Measurements from ENCODE around the gene NAP1L1.

NAP1L1 gene

DNA sequence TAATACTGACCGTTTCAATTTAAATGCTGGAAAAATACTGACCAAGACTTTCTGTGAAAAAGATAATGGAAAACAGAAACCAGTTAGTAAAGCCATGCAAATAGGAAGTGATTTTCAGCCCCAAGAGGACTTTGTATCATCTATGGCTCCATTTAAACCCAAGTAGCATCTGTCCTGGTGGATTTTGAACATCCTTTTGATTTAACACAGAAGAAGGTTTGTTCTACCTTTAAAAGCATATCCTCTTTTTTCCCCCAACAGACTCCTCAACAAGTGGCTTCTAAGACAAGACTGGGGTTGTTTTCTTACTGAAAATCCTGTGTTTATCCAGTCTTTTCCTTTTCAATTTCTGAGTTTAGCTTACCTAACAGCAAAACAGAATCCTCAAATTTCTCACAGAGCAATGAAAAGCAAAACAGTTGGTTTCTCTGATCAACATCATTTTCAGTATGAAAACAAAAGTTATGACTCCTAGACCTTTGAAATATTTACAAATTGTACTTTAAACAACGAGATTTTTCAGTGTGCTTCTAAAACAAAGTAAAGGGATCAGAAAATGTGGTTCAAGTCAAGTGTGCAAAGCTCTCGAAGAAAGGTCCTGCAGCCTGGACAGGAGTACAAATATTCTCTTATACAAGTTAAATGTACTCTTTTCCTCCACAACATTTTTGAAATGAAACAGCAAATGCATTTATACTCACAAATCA, 55.8 kb downstream of the NAP1L1 start:
- H3K4me3 ChIP-seq (ENCODE audit: low read length) = peak overlapping the region; percentile 99
- TF ChIP-seq, protein P1, sequence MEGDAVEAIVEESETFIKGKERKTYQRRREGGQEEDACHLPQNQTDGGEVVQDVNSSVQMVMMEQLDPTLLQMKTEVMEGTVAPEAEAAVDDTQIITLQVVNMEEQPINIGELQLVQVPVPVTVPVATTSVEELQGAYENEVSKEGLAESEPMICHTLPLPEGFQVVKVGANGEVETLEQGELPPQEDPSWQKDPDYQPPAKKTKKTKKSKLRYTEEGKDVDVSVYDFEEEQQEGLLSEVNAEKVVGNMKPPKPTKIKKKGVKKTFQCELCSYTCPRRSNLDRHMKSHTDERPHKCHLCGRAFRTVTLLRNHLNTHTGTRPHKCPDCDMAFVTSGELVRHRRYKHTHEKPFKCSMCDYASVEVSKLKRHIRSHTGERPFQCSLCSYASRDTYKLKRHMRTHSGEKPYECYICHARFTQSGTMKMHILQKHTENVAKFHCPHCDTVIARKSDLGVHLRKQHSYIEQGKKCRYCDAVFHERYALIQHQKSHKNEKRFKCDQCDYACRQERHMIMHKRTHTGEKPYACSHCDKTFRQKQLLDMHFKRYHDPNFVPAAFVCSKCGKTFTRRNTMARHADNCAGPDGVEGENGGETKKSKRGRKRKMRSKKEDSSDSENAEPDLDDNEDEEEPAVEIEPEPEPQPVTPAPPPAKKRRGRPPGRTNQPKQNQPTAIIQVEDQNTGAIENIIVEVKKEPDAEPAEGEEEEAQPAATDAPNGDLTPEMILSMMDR (conservative IDR thresholded peaks at IDR 0.05; ENCODE audit: low read depth, low read length) = no peak
- DNase-seq (ENCODE audit: low read depth) = no peak

DNA sequence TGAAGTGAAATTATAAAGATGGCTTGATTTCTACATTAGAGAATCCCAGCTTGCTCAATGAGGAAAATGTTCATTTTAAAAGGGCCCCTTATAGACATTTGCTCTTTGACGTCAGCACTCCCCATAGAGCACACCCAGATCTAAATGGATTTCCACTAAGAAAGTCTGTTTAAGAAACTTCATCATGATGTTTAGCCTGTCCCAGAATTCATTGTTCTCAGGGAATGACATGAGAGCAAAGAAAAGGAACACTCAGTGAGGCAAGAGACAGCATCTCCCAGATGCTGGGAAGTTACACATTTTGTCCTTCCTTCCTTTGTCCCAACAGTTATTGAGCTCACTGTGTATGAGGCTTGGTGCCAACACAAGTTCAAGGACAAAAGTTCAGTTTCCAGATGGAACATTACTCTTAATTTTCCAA, 57.8 kb downstream of the NAP1L1 start:
- TF ChIP-seq, protein P1 (conservative IDR thresholded peaks at IDR 0.05; ENCODE audit: low read depth, low read length) = no peak
- DNase-seq (ENCODE audit: low read depth) = no peak
- H3K4me3 ChIP-seq (ENCODE audit: low read length) = no peak overlapping the region

DNA sequence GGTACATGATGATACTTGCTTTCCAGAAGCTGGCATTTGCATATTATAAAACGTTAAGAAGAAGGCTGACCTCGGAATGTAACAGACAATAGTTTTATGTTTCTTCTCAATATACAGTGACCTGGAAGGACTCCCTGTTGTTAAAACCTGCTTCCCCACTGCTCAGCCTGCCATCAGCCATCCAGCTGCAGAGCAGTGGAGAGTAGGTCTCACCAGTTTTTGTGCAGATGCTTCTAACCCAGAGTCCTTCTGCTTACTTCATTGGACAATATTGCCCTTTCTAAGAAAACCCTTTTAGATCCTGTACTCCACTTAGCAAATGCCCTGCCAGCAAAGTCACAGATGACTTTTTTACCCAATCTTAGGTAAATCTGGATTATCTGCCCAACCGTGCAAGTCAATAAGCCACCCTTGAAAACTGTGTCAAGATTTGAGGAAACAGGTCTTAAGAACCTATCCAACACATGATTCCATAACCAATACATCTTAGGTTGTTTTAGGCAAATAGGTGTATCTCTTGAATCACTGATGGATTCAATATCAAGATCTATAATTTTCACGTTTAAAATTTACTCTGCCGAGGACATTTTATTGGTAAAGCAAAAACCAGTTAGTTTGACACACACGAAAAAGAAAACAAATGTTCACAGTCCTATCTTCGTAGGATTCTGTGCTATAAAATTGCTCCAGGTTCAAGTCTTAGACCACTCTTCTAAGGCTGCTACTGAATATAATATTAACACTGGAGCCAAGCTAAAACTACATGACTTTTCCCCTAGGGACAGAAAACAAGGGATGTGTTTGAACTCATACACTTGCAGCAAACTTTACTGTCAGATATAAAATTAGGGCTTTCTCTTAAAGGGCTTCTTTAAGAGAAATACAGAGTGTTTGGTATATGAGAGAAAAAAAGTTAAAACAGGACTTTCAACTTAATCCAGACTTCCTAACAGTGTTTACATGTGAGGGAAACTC, 58.6 kb downstream of the NAP1L1 start:
- TF ChIP-seq, protein P1 (conservative IDR thresholded peaks at IDR 0.05; ENCODE audit: low read depth, low read length) = no peak
- no peak for DNase-seq (ENCODE audit: low read depth)
- H3K4me3 ChIP-seq (ENCODE audit: low read length) = no peak overlapping the region

DNA sequence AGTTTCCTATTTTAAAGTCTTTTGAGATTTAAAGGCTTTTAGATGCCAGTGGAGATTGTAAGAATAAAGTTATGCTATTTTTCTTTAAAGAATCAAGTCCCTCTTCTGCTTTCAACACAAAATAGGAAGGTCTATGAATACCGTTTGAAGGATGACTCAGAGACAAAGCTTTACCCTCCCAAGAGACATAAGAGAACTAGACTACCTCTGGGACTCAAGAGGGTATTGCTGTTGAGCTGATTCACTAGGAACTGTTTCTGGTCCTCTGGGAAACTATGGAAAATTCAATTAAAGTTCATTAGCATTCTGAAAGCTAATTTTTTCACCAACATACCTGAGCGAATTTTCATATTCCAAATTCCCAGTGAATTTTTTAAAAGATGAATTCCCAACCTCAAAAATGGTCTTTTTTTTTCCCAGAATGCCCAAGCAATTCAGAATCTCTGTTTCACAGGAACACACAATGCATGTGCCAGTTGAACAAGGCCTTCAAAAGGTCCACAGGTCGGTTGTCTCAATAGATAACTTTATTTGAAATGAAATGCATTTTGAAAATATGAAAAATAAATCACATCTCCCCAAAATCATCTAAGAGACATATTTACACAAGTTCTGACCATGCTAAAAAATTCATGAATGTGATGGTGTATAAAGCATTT, 59.4 kb downstream of the NAP1L1 start:
- DNase-seq (ENCODE audit: low read depth) = no peak

DNA sequence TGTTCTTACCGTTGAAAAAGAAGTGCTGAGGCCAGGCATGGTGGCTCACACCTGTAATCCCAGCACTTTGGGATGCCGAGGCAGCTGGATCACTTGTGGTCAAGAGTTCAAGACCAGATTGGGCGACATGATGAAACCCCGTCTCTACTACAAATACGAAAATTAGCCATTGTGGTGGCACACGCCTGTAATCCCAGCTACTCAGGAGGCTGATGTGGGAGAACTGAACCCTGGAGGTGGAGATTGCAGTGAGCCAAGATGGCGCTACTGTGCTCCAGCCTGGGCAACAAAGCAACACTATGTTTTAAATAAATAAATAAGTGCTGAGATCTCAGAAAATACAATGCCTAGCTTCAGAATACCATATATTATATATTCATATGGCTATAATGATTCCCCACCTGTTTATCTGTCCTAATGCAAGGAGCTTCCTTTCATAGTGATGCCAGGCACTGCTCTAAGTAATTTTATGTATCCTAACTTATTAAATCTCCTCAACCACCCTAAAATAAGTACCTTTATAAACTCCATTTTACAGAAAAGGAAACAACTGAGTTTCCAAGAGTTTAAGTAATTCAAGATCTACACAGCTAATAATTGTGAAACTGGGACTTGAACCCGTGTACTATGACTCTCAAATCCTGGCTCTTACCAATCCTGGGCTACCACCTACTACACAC, 60.2 kb downstream of the NAP1L1 start:
- DNase-seq (ENCODE audit: low read depth) = no peak
- TF ChIP-seq, protein P1 (conservative IDR thresholded peaks at IDR 0.05; ENCODE audit: low read depth, low read length) = no peak
- H3K4me3 ChIP-seq (ENCODE audit: low read length) = no peak overlapping the region

More for the DNA sequence above, 59.4 kb downstream of the NAP1L1 start:
- TF ChIP-seq, protein P1 (conservative IDR thresholded peaks at IDR 0.05; ENCODE audit: low read depth, low read length) = no peak
- no peak overlapping the region for H3K4me3 ChIP-seq (ENCODE audit: low read length)

DNA sequence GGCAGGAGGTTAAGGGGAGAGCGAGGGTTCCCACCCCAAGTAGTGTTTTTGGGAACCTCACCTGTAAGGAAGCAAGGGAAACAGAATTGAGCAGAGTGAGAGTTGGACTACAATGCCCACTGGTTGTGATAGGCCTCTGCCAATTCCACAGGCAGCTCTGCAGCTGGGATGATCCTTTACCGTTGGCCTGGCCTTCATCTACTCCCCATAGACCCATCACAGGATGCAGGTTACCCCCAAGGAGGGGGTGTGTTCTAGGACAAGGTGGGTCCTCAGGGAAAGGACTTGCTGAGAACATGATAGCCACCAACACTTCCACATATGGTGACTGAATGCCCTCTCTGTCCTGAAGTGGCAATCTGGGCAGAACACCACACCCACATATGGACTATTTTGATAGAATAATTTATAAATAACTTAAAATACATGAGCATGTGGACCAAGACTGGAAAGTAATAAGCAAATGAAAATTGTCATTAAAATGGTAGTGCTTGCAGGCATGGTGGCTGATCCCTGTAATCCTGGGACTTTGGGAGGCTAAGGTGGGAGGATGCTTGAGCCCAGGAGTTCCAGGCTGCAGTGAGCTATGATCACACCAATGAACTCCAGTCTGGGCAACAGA, 61.3 kb downstream of the NAP1L1 start:
- no peak overlapping the region for H3K4me3 ChIP-seq (ENCODE audit: low read length)
- TF ChIP-seq, protein P1 (conservative IDR thresholded peaks at IDR 0.05; ENCODE audit: low read depth, low read length) = no peak
- DNase-seq (ENCODE audit: low read depth) = no peak

Data from retinal pigment epithelial cell (primary cell).